GM23338 (cell line): ENCODE results near the gene SLC22A3. TPM values are rescaled to one million over a fixed set of nuclear protein-coding genes. Genes with fewer than 3 reads are reported as not detected.

Source experiments
- ATAC-seq: fragments of 200-7000 bp; cut with Tn5 transposase; 3 replicates; pipeline ENCODE4 v1.9.1; 2020
- DNase-seq: peaks from one replicate; pipeline ENCODE4 v3.0.0-alpha.2; 2015; ENCODE audit warnings: low spot score
- H2AFZ ChIP-seq: fragments of 200-600 bp; sonication (generic); 2 replicates; pipeline ENCODE4 v1.8.0; 2016; ENCODE audit warnings: antibody characterized with exemption, mild to moderate bottlenecking, moderate library complexity
- H3F3A ChIP-seq: fragments of 200-600 bp; sonication (generic); replicated peaks from 2 replicates; pipeline ENCODE4 v1.8.0; 2017; ENCODE audit warnings: antibody characterized with exemption, mixed run types, low read depth
- H3K27ac ChIP-seq: fragments of 200-600 bp; sonication (generic); 2 replicates; pipeline ENCODE4 v1.6.1; 2016; ENCODE audit warnings: low read depth
- H3K27me3 ChIP-seq: fragments of 200-600 bp; sonication (generic); 2 replicates; pipeline ENCODE4 v1.8.0; 2016; ENCODE audit warnings: mild to moderate bottlenecking, mixed run types, moderate library complexity; ENCODE audit not compliant: insufficient read depth
- H3K36me3 ChIP-seq: fragments of 200-600 bp; sonication (generic); 2 replicates; pipeline ENCODE4 v1.8.0; 2016; ENCODE audit warnings: mild to moderate bottlenecking; ENCODE audit not compliant: insufficient read depth
- H3K4me1 ChIP-seq: fragments of 200-600 bp; sonication (generic); 2 replicates; pipeline ENCODE4 v1.8.0; 2016; ENCODE audit warnings: mild to moderate bottlenecking, moderate library complexity; ENCODE audit not compliant: insufficient read depth
- H3K4me2 ChIP-seq: fragments of 200-600 bp; sonication (generic); 2 replicates; pipeline ENCODE4 v1.7.1; 2017; ENCODE audit warnings: mixed run types
- H3K4me3 ChIP-seq: fragments of 200-600 bp; sonication (generic); 2 replicates; pipeline ENCODE4 v1.6.1; 2016; ENCODE audit warnings: mixed run types
- H3K79me2 ChIP-seq: fragments of 200-600 bp; sonication (generic); replicated peaks from 2 replicates; pipeline ENCODE4 v1.8.0; 2017; ENCODE audit warnings: mild to moderate bottlenecking; ENCODE audit not compliant: insufficient read depth
- H3K9me2 ChIP-seq: fragments of 200-600 bp; sonication (generic); 2 replicates; pipeline ENCODE4 v1.8.0; 2017; ENCODE audit not compliant: insufficient read depth
- H4K20me1 ChIP-seq: fragments of 200-600 bp; sonication (generic); replicated peaks from 2 replicates; pipeline ENCODE4 v1.8.0; 2017; ENCODE audit warnings: mild to moderate bottlenecking; ENCODE audit not compliant: insufficient read depth
- H3K27ac Mint-ChIP-seq: 2 replicates; pipeline ENCODE4 v1.8.0; 2020; ENCODE audit warnings: inconsistent platforms, mild to moderate bottlenecking, moderate library complexity, mixed read lengths
- H3K27me3 Mint-ChIP-seq: 3 replicates; pipeline ENCODE4 v1.8.0; 2022; ENCODE audit warnings: low read depth, mild to moderate bottlenecking, moderate library complexity, mixed read lengths, inconsistent platforms; ENCODE audit not compliant: insufficient read depth, poor library complexity
- H3K36me3 Mint-ChIP-seq: 3 replicates; pipeline ENCODE4 v1.8.0; 2021; ENCODE audit warnings: low read depth, mild to moderate bottlenecking, inconsistent platforms, moderate library complexity, mixed read lengths
- H3K4me1 Mint-ChIP-seq: 3 replicates; pipeline ENCODE4 v1.8.0; 2020; ENCODE audit warnings: mild to moderate bottlenecking, inconsistent platforms, mixed read lengths
- H3K4me3 Mint-ChIP-seq: 3 replicates; pipeline ENCODE4 v1.8.0; 2021; ENCODE audit warnings: moderate library complexity, mild to moderate bottlenecking, inconsistent platforms, mixed read lengths
- H3K9me3 Mint-ChIP-seq: 3 replicates; pipeline ENCODE4 v1.8.0; 2020; ENCODE audit warnings: moderate library complexity, mild to moderate bottlenecking, inconsistent platforms, mixed read lengths
- CREB1 ChIP-seq: fragments of 250-450 bp; sonication (Bioruptor Pico); IDR thresholded peaks from 2 replicates; pipeline ENCODE4 v1.5.0; 2020; ENCODE audit warnings: low read depth, mild to moderate bottlenecking, moderate library complexity
- EZH2 ChIP-seq: fragments of 200-600 bp; sonication (generic); IDR thresholded peaks from one replicate; pipeline ENCODE4 v1.8.0; 2017; ENCODE audit warnings: antibody characterized with exemption, mild to moderate bottlenecking, low read depth; ENCODE audit not compliant: unreplicated experiment
- EZH2phosphoT487 ChIP-seq: fragments of 200-600 bp; sonication (generic); IDR thresholded peaks from one replicate; pipeline ENCODE4 v1.8.1; 2018; ENCODE audit warnings: antibody characterized with exemption; ENCODE audit not compliant: unreplicated experiment
- JUNB ChIP-seq: IDR thresholded peaks from one replicate; pipeline ENCODE4 v1.6.1; 2016; ENCODE audit warnings: antibody characterized with exemption; ENCODE audit not compliant: unreplicated experiment
- POLR2AphosphoS5 ChIP-seq: IDR thresholded peaks from 2 replicates; pipeline ENCODE4 v1.6.1; 2016; ENCODE audit warnings: antibody characterized with exemption, low read depth
- REST ChIP-seq: IDR thresholded peaks from one replicate; pipeline ENCODE4 v1.6.1; 2018; ENCODE audit warnings: antibody characterized with exemption; ENCODE audit not compliant: unreplicated experiment
- ZNF331 ChIP-seq: fragments of 250-450 bp; sonication (Bioruptor Pico); IDR thresholded peaks from 2 replicates; pipeline ENCODE4 v1.5.0; 2020; ENCODE audit warnings: low read depth, mild to moderate bottlenecking, moderate library complexity
- ZNF462 ChIP-seq: fragments of 250-450 bp; sonication (Bioruptor Pico); IDR thresholded peaks from 2 replicates; pipeline ENCODE4 v1.5.0; 2020; ENCODE audit warnings: mild to moderate bottlenecking, moderate library complexity
- polyA plus RNA-seq: library from polyadenylated mRNA; unstranded; fragments of >200 nt; fragmentation: Nextera tagmentation; extraction: Ambion mirVana; gene quantifications from 2 replicates; pipeline ENCODE4 v1.2.1, GENCODE V29; 2016
- total RNA-seq: library from RNA; depleted of rRNA; stranded (reverse); fragments of >200 nt; shearing (Covaris generic); gene quantifications from 2 replicates; pipeline ENCODE4 v1.2.3, GENCODE V29; 2014
- TF ChIP-seq, protein P1 (sequence below), 2 experiments: fragments of 200-600 bp in 1 of 2; sonication (generic) in 1 of 2; conservative IDR thresholded peaks; 2 replicates each; pipeline versions ENCODE4 v1.5.1 to v1.6.1; 2016 to 2017; ENCODE audit warnings: antibody characterized with exemption in 2 of 2, low read depth in 2 of 2, mild to moderate bottlenecking in 2 of 2, moderate library complexity in 1 of 2

The SLC22A3 gene
- total and polyA plus RNA-seq, 2 experiments from 2014 or later = 0.78 to 3.2 TPM

DNA sequence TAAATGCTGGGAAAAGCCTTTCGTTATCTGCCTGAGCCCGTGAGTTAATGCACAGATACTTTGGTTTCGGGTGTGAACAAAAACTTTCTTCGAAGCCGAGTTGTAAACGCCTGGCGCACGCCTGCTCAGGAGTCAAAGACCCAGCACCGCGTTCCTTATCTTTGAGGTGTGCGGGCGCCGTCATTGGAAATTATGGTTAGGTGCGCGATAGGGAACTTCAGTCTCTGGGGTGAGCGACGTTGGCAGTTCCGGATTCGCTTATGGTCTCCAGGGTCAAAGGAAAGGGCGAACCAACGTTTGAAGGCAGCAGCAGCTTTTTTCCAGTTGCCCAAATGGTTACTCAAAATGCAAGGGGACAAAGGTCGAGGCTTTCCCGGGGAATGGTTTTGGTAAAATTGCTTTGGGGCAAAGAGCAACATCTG is 853 bp downstream of the SLC22A3 start:
- H3K36me3 Mint-ChIP-seq = peaks cover 2% of the 10 kb centered on the region; the same call in 1 of the 3 replicates
- H3K9me3 Mint-ChIP-seq = no peaks in the 10 kb centered on the region; the same call in 2 of the 3 replicates
- peak overlapping the region; percentile 90 for H3K4me2 ChIP-seq
- peaks cover 6% of the 10 kb centered on the region; the same call in 1 of the 2 replicates for H3K4me1 ChIP-seq
- H3K36me3 ChIP-seq = no peaks in the 10 kb centered on the region
- H3K4me3 Mint-ChIP-seq = peak overlapping the region; percentile 81
- H3K4me3 ChIP-seq = peak overlapping the region; percentile 82
- H3K27ac ChIP-seq = no peak overlapping the region
- H2AFZ ChIP-seq = peak overlapping the region; percentile 94
- H3K79me2 ChIP-seq = no peaks in the 10 kb centered on the region; the same call in none of the 2 replicates
- H3K4me1 Mint-ChIP-seq = peaks cover 11% of the 10 kb centered on the region
- no peaks in the 10 kb centered on the region for H4K20me1 ChIP-seq
- peaks cover 10% of the 10 kb centered on the region; the same call in 1 of the 2 replicates for H3F3A ChIP-seq
- ATAC-seq = peak; percentile 15
- peaks cover 51% of the 10 kb centered on the region for H3K27me3 ChIP-seq
- H3K27ac Mint-ChIP-seq = no peak overlapping the region
- H3K27me3 Mint-ChIP-seq = peaks cover 41% of the 10 kb centered on the region
- TF ChIP-seq, protein P1, sequence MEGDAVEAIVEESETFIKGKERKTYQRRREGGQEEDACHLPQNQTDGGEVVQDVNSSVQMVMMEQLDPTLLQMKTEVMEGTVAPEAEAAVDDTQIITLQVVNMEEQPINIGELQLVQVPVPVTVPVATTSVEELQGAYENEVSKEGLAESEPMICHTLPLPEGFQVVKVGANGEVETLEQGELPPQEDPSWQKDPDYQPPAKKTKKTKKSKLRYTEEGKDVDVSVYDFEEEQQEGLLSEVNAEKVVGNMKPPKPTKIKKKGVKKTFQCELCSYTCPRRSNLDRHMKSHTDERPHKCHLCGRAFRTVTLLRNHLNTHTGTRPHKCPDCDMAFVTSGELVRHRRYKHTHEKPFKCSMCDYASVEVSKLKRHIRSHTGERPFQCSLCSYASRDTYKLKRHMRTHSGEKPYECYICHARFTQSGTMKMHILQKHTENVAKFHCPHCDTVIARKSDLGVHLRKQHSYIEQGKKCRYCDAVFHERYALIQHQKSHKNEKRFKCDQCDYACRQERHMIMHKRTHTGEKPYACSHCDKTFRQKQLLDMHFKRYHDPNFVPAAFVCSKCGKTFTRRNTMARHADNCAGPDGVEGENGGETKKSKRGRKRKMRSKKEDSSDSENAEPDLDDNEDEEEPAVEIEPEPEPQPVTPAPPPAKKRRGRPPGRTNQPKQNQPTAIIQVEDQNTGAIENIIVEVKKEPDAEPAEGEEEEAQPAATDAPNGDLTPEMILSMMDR (conservative IDR thresholded peaks at IDR 0.05; ENCODE audit: low read depth in 2 of 2) = no peak
- TF ChIP-seq REST = no peak
- TF ChIP-seq POLR2AphosphoS5 = no peak
- TF ChIP-seq ZNF462 (CRISPR knock-in tag) = no peak
- TF ChIP-seq EZH2 = peak; percentile 62
- no peak for TF ChIP-seq ZNF331 (CRISPR knock-in tag)
- no peak for TF ChIP-seq CREB1
- no peak for TF ChIP-seq JUNB
- TF ChIP-seq EZH2phosphoT487 = no peak
- no peaks in the 10 kb centered on the region for H3K9me2 ChIP-seq
- peak; percentile 69 for DNase-seq
